ENCODE data around the gene HABP2.

GRCh38 chr10:113618338-113618737 is 65.5 kb downstream of the HABP2 start:
- TF ChIP-seq CTCF (IDR thresholded peaks at IDR 0.05), result no peak
- no peak for TF ChIP-seq POLR2AphosphoS5 (IDR thresholded peaks at IDR 0.05)
- TF ChIP-seq EP300 (IDR thresholded peaks at IDR 0.05), result no peak
- TF ChIP-seq POLR2A (IDR thresholded peaks at IDR 0.05), result no peak

Measured in gastroesophageal sphincter (tissue), 3 donors.